Skeletal muscle tissue (tissue), 4 donors: ENCODE data around the gene PLOD1. TPM values are rescaled to one million over a fixed set of nuclear protein-coding genes. Genes with fewer than 3 reads are reported as not detected.

Source experiments
- H3K27ac ChIP-seq: one replicate; pipeline ENCODE4 v1.7.0; 2013; ENCODE audit warnings: mild to moderate bottlenecking, low read depth, low read length, inconsistent platforms
- H3K27me3 ChIP-seq, 3 donors: one replicate each; pipeline ENCODE4 v1.7.0; 2013; ENCODE audit warnings: low read length in 3 of 3; ENCODE audit not compliant: control insufficient read depth in 3 of 3, insufficient read depth in 3 of 3
- H3K36me3 ChIP-seq, 3 donors: one replicate each; pipeline ENCODE4 v1.7.0; 2013; ENCODE audit warnings: low read length in 3 of 3; ENCODE audit not compliant: control insufficient read depth in 3 of 3, insufficient read depth in 3 of 3
- H3K4me1 ChIP-seq, 3 donors: one replicate each; pipeline ENCODE4 v1.7.0; 2013; ENCODE audit warnings: low read length in 3 of 3, mild to moderate bottlenecking in 3 of 3; ENCODE audit not compliant: control insufficient read depth in 3 of 3, insufficient read depth in 3 of 3
- H3K4me3 ChIP-seq, 3 donors: one replicate each; pipeline ENCODE4 v1.7.0; 2013; ENCODE audit warnings: low read length in 3 of 3
- H3K9ac ChIP-seq, 3 donors: one replicate each; pipeline ENCODE4 v1.7.0; 2013; ENCODE audit warnings: low read length in 3 of 3, mild to moderate bottlenecking in 3 of 3, moderate library complexity in 2 of 3, low read depth in 1 of 3
- H3K9me3 ChIP-seq, 3 donors: one replicate each; pipeline ENCODE4 v1.7.0; 2013; ENCODE audit warnings: low read length in 3 of 3; ENCODE audit not compliant: control insufficient read depth in 3 of 3
- total RNA-seq: library from RNA; depleted of rRNA; stranded (reverse); fragments of >200 nt; gene quantifications from one replicate; pipeline ENCODE4 v1.2.3, GENCODE V29; 2014
- donor health status: Osteomylitis.

PLOD1 gene
- total RNA-seq, 1 donor from 2014 or later: 97.6 TPM

- Histone ChIP-seq H3K27me3 (no peaks in the 10 kb centered on the region), H3K9me3 (no peaks in the 10 kb centered on the region), H3K4me3 (peak overlapping the region; percentile 80 to 95 (median 95)), H3K4me1 (peaks cover 58 to 65% (median 61%) of the 10 kb centered on the region in 3 donors), H3K36me3 (peaks cover 31 to 42% (median 40%) of the 10 kb centered on the region in 3 donors), H3K9ac (peak overlapping the region; percentile 44 to 99 (median 98)), H3K27ac (peak overlapping the region; percentile 98)
Measured at GRCh38 chr1:11981378-11982009, 47.0 kb downstream of the PLOD1 start.

- H3K36me3 ChIP-seq: peaks cover 31 to 42% (median 40%) of the 10 kb centered on the region in 3 donors
- peaks cover 58 to 68% (median 61%) of the 10 kb centered on the region in 3 donors for H3K4me1 ChIP-seq
- no peaks in the 10 kb centered on the region for H3K27me3 ChIP-seq
- peak overlapping the region; percentile 98 for H3K27ac ChIP-seq
- no peaks in the 10 kb centered on the region for H3K9me3 ChIP-seq
- peak overlapping the region in 1 of 3 donors; percentile 99 for H3K9ac ChIP-seq
- H3K4me3 ChIP-seq: no peak overlapping the region
Measured at GRCh38 chr1:11982010-11982392, 47.5 kb downstream of the PLOD1 start.

- H3K4me1 ChIP-seq: peaks cover 53 to 62% (median 61%) of the 10 kb centered on the region in 3 donors
- H3K4me3 ChIP-seq: no peak overlapping the region
Measured at GRCh38 chr1:11984121-11984520, 49.6 kb downstream of the PLOD1 start.

GRCh38 chr1:11984576-11984975 lies 50.1 kb downstream of the PLOD1 start:
- Histone ChIP-seq H3K4me3 (no peak overlapping the region), H3K27me3 (no peaks in the 10 kb centered on the region), H3K36me3 (peaks cover 41 to 48% (median 46%) of the 10 kb centered on the region in 3 donors), H3K9me3 (no peaks in the 10 kb centered on the region), H3K4me1 (peaks cover 53 to 62% (median 61%) of the 10 kb centered on the region in 3 donors), H3K9ac (peak overlapping the region in 1 of 3 donors; percentile 61), H3K27ac (peak overlapping the region; percentile 34)

More at GRCh38 chr1:11984121-11984520, 49.6 kb downstream of the PLOD1 start:
- Histone ChIP-seq H3K27ac (peak overlapping the region; percentile 34), H3K9me3 (no peaks in the 10 kb centered on the region), H3K27me3 (no peaks in the 10 kb centered on the region), H3K36me3 (peaks cover 38 to 44% (median 43%) of the 10 kb centered on the region in 3 donors), H3K9ac (peak overlapping the region in 2 of 3 donors; percentile 40 to 61)

GRCh38 chr1:11985171-11985570 lies 50.7 kb downstream of the PLOD1 start:
- Histone ChIP-seq H3K9ac (no peak overlapping the region), H3K36me3 (peaks cover 41 to 52% (median 49%) of the 10 kb centered on the region in 3 donors), H3K4me1 (peaks cover 57 to 66% (median 65%) of the 10 kb centered on the region in 3 donors), H3K27ac (peak overlapping the region; percentile 34), H3K4me3 (no peak overlapping the region), H3K27me3 (no peaks in the 10 kb centered on the region), H3K9me3 (no peaks in the 10 kb centered on the region)

- Histone ChIP-seq H3K4me3 (no peak overlapping the region), H3K27ac (no peak overlapping the region), H3K36me3 (peaks cover 41 to 59% (median 55%) of the 10 kb centered on the region in 3 donors), H3K9me3 (no peaks in the 10 kb centered on the region), H3K4me1 (peaks cover 61 to 69% (median 68%) of the 10 kb centered on the region in 3 donors), H3K9ac (peak overlapping the region in 2 of 3 donors; percentile 35 to 60), H3K27me3 (no peaks in the 10 kb centered on the region)
Measured at GRCh38 chr1:11985851-11986250, 51.3 kb downstream of the PLOD1 start.

GRCh38 chr1:11989669-11990068 lies 55.2 kb downstream of the PLOD1 start:
- Histone ChIP-seq H3K36me3 (peaks cover 34 to 57% (median 42%) of the 10 kb centered on the region in 3 donors), H3K27me3 (no peaks in the 10 kb centered on the region), H3K4me1 (peaks cover 33 to 48% (median 44%) of the 10 kb centered on the region in 3 donors), H3K9me3 (no peaks in the 10 kb centered on the region), H3K9ac (peak overlapping the region; percentile 33 to 85 (median 80)), H3K4me3 (peak overlapping the region in 1 of 3 donors; percentile 57), H3K27ac (peak overlapping the region; percentile 90)

GRCh38 chr1:11990303-11991032 lies 56.0 kb downstream of the PLOD1 start:
- no peaks in the 10 kb centered on the region for H3K27me3 ChIP-seq

GRCh38 chr1:11991969-11992676 lies 57.6 kb downstream of the PLOD1 start:
- H3K27me3 ChIP-seq: no peaks in the 10 kb centered on the region
- H3K4me3 ChIP-seq: no peak overlapping the region
- peaks cover 45 to 64% (median 50%) of the 10 kb centered on the region in 3 donors for H3K36me3 ChIP-seq
- H3K9me3 ChIP-seq: no peaks in the 10 kb centered on the region
- H3K4me1 ChIP-seq: peaks cover 31 to 43% (median 42%) of the 10 kb centered on the region in 3 donors
- no peak overlapping the region for H3K9ac ChIP-seq
- peak overlapping the region; percentile 26 for H3K27ac ChIP-seq

More at GRCh38 chr1:11990303-11991032, 56.0 kb downstream of the PLOD1 start:
- H3K9me3 ChIP-seq: no peaks in the 10 kb centered on the region
- H3K4me3 ChIP-seq: peak overlapping the region in 2 of 3 donors; percentile 8 to 34
- H3K4me1 ChIP-seq: peaks cover 29 to 44% (median 43%) of the 10 kb centered on the region in 3 donors
- peaks cover 33 to 58% (median 43%) of the 10 kb centered on the region in 3 donors for H3K36me3 ChIP-seq
- H3K9ac ChIP-seq: peak overlapping the region; percentile 65 to 85 (median 80)
- peak overlapping the region; percentile 90 for H3K27ac ChIP-seq
